HG03342 (cell line): ENCODE data around the gene ADGRV1.
"Not testable (repeated sequence)": the region's sequence is repeated elsewhere in the genome, so short reads cannot be mapped to it uniquely, and the experiment has no call there.

Experiments
- ATAC-seq: cut with Tn5 transposase; IDR thresholded peaks from one replicate; pipeline ENCODE4 v1.9.1; 2021; ENCODE audit warnings: mild to moderate bottlenecking, moderate library complexity; ENCODE audit not compliant: unreplicated experiment

Gene ADGRV1

GRCh38 chr5:91049800-91050199 lies 491.2 kb downstream of the ADGRV1 start:
- no peak for ATAC-seq

DNA sequence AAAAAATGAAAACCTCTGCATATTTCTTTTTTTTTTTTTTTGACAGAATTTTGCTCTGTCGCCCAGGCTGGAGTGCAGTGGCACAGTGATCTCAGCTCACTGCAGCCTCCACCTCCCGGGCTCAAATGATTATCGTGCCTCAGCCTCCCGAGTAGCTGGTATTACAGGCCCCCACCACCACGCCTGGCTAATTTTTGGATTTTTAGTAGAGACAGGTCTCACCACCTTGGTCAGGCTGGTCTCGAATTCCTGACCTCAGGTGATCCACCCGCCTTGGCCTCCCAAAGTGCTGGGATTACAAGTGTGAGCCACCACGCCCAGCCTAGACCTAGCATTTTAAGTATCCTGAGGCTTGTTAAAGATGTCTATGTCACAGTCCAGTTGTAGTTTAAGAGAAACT lies 493.8 kb downstream of the ADGRV1 start:
- ATAC-seq = not testable (repeated sequence)

- ATAC-seq = no peak
Measured at GRCh38 chr5:91052977-91053740, 494.6 kb downstream of the ADGRV1 start.

- ATAC-seq = no peak
Measured at GRCh38 chr5:91053741-91054025, 495.1 kb downstream of the ADGRV1 start.

GRCh38 chr5:91058155-91058554 lies 499.6 kb downstream of the ADGRV1 start:
- no peak for ATAC-seq

DNA sequence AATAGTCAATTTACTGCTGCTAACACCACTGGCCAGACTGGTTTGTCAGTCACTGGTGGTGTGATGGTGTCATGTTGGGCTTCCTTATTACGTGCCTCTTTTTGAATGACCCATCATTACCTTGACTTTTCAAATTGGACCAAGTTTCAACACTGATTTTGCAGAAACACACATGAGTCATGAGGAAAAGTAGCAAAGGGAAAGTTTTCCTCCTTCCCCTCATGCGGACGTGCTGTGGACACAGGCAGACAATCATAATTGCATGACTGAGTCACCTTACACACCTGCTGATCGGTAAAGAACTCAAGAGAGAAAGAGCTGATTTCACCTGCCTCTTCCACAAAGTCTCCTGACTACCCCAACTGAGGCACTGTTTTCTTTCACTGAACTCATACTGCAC lies 500.0 kb downstream of the ADGRV1 start:
- no peak for ATAC-seq

DNA sequence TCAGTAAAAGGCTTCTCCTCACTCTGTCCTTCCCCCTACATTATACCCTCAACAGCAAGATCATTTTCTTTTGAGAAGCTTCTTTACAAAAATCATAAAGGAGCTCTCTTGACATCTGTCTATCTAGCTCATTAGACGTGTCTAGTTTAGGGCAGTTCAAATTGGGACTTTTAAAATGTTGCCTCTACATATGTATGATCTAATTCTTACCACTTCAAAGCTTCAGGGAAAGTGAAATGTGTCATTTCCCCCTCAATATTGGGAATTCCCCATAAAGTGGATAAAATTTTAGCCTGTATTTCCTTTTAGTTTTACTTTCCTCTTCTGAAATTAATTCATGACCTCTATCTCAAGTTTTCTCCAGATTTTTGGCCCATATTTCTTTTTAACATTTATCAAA lies 500.8 kb downstream of the ADGRV1 start:
- peak; percentile 90 for ATAC-seq

DNA sequence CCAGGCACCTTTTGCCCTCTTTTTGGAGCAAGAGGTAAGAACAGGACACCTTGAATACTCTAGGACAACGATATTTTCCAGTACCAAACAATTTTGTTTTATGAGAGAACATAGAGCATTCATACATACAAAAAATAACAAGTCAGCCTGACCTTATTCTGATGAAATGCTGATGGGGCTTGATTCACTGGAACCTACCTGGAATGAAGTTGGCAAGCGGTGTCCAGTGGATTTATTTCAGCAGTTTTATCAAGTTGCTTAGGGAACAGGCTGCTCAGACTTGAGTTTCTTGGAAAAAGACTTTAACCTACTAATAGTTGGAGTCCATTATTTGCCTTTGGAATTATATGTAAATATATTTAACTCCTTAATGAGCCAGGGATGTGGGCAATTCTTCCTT lies 502.5 kb downstream of the ADGRV1 start:
- no peak for ATAC-seq

DNA sequence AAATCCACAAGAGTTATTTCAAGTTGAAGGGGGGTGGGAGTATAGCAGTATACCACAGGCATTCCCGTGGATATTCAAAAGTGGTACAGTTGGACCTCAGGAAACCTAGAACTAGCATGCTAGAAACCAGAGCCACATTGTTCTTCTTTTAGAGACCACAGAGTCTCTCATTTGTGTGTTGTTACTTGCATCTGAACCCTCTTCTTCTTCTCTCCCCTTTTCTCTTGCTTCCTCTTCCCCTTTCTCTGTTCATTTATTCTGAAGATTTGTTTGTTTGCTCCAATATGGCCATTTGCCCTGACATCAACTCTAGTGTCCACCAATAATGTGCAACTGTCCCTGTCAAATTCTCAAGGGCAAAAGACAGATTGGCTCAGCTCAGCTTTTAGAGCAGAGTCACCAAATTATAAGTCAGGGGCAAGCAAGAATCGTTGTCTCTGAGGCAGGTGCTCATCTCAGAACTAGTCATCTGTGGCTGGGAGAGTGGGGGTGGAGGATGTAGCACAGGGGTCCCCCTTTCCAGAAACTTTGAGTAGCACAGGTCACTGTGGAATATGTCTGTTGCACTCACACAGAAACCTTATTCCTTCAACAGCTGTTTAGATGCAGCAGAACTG lies 503.5 kb downstream of the ADGRV1 start:
- peak; percentile 34 for ATAC-seq

DNA sequence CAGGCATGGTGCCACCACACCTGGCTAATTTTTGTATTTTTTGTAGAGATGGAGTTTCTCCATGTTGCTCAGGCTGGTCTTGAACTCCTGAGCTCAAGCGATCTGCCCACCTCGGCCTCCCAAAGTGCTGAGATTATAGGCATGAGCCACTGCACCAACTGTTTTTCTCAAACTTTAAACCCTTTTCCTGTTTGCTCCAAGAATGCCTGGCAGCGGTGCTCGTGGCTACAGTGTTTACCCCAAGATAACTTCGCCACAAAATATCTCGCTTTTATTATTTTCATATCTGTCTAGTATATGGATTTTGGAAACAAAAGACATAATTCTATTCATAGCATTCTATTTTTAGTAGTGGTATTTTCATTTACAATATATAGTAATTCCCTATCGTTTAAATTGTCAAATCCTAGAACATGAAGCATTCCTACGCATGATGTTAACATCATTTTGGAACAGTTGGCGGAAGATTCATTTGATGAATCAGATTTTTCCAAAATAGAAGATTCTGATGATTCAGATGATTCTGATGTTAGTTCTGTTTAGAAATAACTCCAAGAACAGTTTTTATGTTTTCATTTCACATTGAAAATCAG lies 504.6 kb downstream of the ADGRV1 start:
- ATAC-seq = not testable (repeated sequence)

DNA sequence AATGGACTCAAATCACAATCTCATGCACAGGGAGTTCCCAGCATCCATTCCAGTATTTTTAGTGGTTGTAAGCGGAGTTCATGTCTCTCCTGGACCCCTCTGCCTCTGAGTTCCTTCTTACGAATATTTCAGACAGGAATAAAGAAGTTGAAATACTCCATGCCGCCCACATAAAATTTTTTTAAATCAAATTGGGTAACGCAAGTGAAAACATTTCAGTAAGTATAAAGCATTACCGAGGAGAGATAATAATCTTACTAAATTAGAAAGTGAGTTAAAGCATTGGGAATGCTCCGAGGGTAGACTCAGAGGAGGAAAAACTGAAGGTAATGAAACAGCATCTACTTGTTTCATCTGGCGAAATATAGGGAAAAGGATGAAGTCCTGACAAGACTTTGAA lies 506.9 kb downstream of the ADGRV1 start:
- no peak for ATAC-seq

- ATAC-seq = no peak
Measured at GRCh38 chr5:91069364-91069763, 510.8 kb downstream of the ADGRV1 start.

- ATAC-seq = no peak
Measured at GRCh38 chr5:91070761-91071550, 512.4 kb downstream of the ADGRV1 start.

- ATAC-seq = no peak
Measured at GRCh38 chr5:91072881-91073280, 514.3 kb downstream of the ADGRV1 start.

- ATAC-seq = peak; percentile 61
Measured at GRCh38 chr5:91074615-91075014, 516.0 kb downstream of the ADGRV1 start.

GRCh38 chr5:91076138-91076537 lies 517.5 kb downstream of the ADGRV1 start:
- no peak for ATAC-seq

DNA sequence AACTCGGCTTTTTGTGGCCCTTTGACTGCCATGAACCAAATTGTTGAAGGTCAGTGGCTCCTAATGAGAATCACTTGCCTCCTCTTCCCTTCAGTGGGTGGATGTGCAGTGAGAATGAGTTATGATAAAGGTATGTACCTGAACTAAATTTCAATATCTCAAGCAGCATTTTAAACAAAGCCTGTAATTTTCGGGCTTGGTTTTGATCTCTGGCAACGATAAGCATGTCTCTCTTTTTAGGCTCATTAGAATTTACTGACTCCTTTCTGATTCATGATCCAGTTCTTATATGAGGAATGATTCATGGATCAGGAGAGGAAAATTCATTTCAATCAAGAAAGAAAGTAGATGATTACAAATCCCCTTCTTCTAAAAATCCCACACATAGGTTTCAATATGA lies 519.0 kb downstream of the ADGRV1 start:
- no peak for ATAC-seq

DNA sequence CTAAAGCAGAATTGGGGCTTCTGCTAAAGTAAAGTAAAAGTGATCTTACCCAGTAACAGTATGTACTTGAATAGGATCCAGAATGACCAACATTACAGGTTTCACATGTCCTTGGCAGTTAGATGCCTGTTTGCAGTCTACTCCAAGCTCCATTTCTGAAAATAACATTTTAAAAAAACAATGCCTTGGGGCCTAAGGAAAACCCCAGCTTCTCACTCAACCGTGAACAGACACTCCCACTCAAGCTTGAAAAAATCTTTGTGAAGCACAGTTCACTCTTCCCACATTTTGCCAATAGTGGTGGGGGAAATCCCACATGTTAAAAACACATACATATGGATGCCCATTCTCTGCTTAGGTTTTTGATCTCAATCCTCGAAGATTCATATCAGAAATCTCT lies 520.4 kb downstream of the ADGRV1 start:
- no peak for ATAC-seq

GRCh38 chr5:91089758-91090157 lies 531.2 kb downstream of the ADGRV1 start:
- ATAC-seq = no peak

DNA sequence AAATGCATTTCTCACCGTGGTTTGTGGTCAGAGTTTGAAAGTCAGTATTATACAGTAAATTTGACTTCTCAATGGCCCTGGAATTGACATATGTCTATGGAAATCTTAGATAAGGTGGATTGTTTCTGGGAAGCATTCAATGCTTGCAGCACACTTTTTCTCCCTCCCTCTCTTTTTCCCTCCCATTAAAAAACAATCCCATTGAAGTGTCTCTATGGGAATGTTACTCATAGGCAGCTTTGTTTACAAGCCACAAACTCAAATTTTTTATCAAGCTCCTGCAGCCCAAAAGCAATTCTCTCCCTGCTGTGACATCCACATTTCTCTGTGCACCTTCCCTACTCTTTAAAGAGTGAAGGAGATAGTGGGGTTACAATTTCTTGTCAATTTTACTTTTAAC lies 532.4 kb downstream of the ADGRV1 start:
- no peak for ATAC-seq

GRCh38 chr5:91091471-91092234 lies 533.1 kb downstream of the ADGRV1 start:
- ATAC-seq = no peak
